GM18951 (cell line): ENCODE measurements around the gene NGEF.

Experiments used
- POLR2A ChIP-seq: IDR thresholded peaks from 4 replicates; pipeline ENCODE4 v1.6.1; 2011; ENCODE audit warnings: mild to moderate bottlenecking; ENCODE audit not compliant: insufficient read length, insufficient read depth; ENCODE audit errors: extremely low read depth
- in situ Hi-C: fragments of 300-500 bp; cut with MboI; formaldehyde crosslinking; loops from one replicate; pipeline ENCODE4 v1.12.0; 2022; ENCODE audit warnings: low sequenced_read_pairs, mixed read lengths, inconsistent platforms; ENCODE audit not compliant: unreplicated experiment

The NGEF gene

GRCh38 chr2:232873909-232874641, 139.0 kb downstream of the NGEF start:
- in situ Hi-C loops, result no loop called here
- TF ChIP-seq POLR2A, result no peak

- in situ Hi-C loops, result no loop called here
These were observed 139.7 kb downstream of the NGEF start for GRCh38 chr2:232873292-232873908.

GRCh38 chr2:232872826-232873225, 140.2 kb downstream of the NGEF start:
- TF ChIP-seq POLR2A, result no peak
- in situ Hi-C loops, result no loop called here

More at GRCh38 chr2:232873292-232873908, 139.7 kb downstream of the NGEF start:
- TF ChIP-seq POLR2A, result no peak

- in situ Hi-C loops, result no loop called here
- no peak for TF ChIP-seq POLR2A
These were observed 141.0 kb downstream of the NGEF start for GRCh38 chr2:232871835-232872736.

GRCh38 chr2:232871418-232871834, 141.6 kb downstream of the NGEF start:
- no peak for TF ChIP-seq POLR2A
- in situ Hi-C loops, result no loop called here

GRCh38 chr2:232870766-232871371, 142.2 kb downstream of the NGEF start:
- TF ChIP-seq POLR2A, result no peak

GRCh38 chr2:232870018-232870765, 142.9 kb downstream of the NGEF start, which contains the start of gene SNORC:
Gene SNORC, plus strand, starts transcription at chr2:232870264. Its CDS starts 78 bp downstream, at chr2:232870342.
- no peak for TF ChIP-seq POLR2A
- in situ Hi-C loops, result no loop called here

More at GRCh38 chr2:232870766-232871371, 142.2 kb downstream of the NGEF start:
- in situ Hi-C loops, result no loop called here

- in situ Hi-C loops, result no loop called here
- no peak for TF ChIP-seq POLR2A
These were observed 143.7 kb downstream of the NGEF start for GRCh38 chr2:232869138-232870017.

- TF ChIP-seq POLR2A, result no peak
- in situ Hi-C loops, result no loop called here
These were observed 147.0 kb downstream of the NGEF start for GRCh38 chr2:232866104-232866503.

- in situ Hi-C loops, result no loop called here
- no peak for TF ChIP-seq POLR2A
These were observed 147.9 kb downstream of the NGEF start for GRCh38 chr2:232865165-232865564.

- in situ Hi-C loops, result no loop called here
- no peak for TF ChIP-seq POLR2A
These were observed 149.1 kb downstream of the NGEF start for GRCh38 chr2:232863996-232864395.
